ENCODE data around the gene SMPD3. TPM values are rescaled to one million over a fixed set of nuclear protein-coding genes. Genes with fewer than 3 reads are reported as not detected.

The SMPD3 gene
- polyA plus RNA-seq, 1 experiment: 0.27 TPM

DNA sequence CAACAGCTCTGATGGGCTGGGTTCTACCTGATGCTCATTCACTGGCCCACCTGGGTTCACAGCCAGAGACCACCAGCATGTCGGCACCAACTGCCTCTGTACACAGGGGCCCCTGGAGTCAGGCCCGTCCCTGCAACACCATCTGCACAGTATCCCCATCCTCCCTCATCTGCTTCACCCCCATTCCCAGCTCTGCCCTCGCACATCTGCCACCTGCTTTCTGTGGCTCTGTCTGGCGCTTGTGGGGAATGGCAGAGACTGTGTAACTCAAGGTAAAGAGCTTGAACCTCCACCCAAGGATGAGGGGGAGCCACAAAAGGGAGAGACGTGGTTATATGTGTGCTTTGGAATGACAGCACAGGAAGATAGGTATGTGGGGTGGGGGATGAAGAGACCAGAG is 27.2 kb downstream of the SMPD3 start:
- H3K36me3 ChIP-seq (ENCODE audit: control insufficient read depth, insufficient read depth, low read length): no peaks in the 10 kb centered on the region
- ChIA-PET POLR2A (no interaction called here), CTCF (interaction anchor here (1.9 kb wide), 1 partner anchor 89 kb away, joined by 4 read pairs; no protein-coding TSS in a partner anchor)
- TF ChIP-seq, protein P1, sequence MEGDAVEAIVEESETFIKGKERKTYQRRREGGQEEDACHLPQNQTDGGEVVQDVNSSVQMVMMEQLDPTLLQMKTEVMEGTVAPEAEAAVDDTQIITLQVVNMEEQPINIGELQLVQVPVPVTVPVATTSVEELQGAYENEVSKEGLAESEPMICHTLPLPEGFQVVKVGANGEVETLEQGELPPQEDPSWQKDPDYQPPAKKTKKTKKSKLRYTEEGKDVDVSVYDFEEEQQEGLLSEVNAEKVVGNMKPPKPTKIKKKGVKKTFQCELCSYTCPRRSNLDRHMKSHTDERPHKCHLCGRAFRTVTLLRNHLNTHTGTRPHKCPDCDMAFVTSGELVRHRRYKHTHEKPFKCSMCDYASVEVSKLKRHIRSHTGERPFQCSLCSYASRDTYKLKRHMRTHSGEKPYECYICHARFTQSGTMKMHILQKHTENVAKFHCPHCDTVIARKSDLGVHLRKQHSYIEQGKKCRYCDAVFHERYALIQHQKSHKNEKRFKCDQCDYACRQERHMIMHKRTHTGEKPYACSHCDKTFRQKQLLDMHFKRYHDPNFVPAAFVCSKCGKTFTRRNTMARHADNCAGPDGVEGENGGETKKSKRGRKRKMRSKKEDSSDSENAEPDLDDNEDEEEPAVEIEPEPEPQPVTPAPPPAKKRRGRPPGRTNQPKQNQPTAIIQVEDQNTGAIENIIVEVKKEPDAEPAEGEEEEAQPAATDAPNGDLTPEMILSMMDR (IDR thresholded peaks at IDR 0.05; ENCODE audit: insufficient read depth, low read depth, low read length): no peak
- DNase-seq (ENCODE audit: low read depth): no peak
- H3K27me3 ChIP-seq (ENCODE audit: control insufficient read depth, insufficient read depth, low read length): peaks cover 8% of the 10 kb centered on the region
- H3K4me3 ChIP-seq (ENCODE audit: low read depth, low read length): no peak overlapping the region

DNA sequence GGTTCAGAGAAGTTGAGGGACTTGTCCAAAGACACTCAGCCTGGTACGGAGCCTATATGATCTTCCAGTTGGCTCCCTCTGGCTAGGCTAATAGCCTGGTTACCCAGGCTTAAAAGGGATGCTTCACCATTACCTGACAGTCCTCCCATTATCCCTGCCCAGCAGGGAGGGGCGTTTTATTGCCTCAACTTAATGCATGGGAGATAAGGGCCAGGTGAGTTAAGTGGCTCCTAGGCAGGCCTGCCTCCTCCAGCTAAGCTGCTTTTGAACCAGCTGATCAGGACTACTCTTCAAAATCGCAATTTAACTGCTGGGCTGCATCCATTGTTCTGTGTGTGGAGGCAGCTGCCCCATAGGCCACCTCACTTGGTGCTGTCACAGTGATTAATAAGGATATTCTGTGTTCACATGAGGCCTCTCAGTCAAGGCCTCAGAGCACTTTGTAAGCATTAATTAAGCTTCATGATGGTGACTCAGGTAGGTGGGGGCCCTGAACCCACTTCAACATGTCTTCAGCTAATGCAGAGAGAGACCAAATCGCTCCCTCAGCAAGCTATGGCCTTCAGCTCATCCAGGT is 27.9 kb downstream of the SMPD3 start:
- TF ChIP-seq, protein P1 (IDR thresholded peaks at IDR 0.05; ENCODE audit: insufficient read depth, low read depth, low read length): no peak
- CTCF ChIA-PET: interaction anchor here (1.9 kb wide), 1 partner anchor 90 kb away, joined by 4 read pairs; no protein-coding TSS in a partner anchor
- Histone ChIP-seq H3K36me3 (ENCODE audit: control insufficient read depth, insufficient read depth, low read length) (no peaks in the 10 kb centered on the region), H3K27me3 (ENCODE audit: control insufficient read depth, insufficient read depth, low read length) (peaks cover 9% of the 10 kb centered on the region), H3K4me3 (ENCODE audit: low read depth, low read length) (no peak overlapping the region)
- POLR2A ChIA-PET: no interaction called here
- no peak for DNase-seq (ENCODE audit: low read depth)

DNA sequence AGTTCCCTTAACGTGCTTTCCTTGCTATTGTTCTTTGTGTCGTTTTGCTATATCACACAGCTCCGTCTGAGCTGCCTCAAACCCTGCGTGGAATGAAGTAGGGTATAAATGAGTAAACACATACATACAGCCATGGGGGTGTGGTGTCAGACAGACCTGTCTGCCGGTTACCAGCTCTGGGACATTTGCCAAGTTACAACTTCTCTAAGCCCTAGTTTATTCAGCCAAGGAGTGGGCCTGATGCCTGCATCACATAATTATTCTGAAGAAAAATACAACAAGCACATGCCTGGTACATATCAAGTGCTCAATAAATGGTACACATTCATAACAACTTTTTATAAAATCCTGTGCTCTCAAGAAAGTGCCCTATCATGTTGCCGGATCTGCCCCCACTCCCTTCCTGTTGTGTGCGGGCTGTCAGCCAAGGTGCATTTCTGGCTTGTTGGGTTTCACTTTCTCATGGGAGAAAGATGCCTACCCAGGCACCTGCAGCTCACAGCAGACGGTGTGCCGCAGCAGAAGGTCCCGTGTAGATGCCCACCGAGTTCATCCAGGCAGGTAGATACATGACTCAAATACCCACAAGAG is 30.5 kb downstream of the SMPD3 start:
- TF ChIP-seq, protein P1 (IDR thresholded peaks at IDR 0.05; ENCODE audit: insufficient read depth, low read depth, low read length): no peak
- ChIA-PET POLR2A (no interaction called here), CTCF (interaction anchor here (1.3 kb wide), 1 partner anchor 90 kb away, joined by 3 read pairs; no protein-coding TSS in a partner anchor)
- no peak overlapping the region for H3K4me3 ChIP-seq (ENCODE audit: low read depth, low read length)
- DNase-seq (ENCODE audit: low read depth): no peak
- no peaks in the 10 kb centered on the region for H3K36me3 ChIP-seq (ENCODE audit: control insufficient read depth, insufficient read depth, low read length)
- peaks cover 11% of the 10 kb centered on the region for H3K27me3 ChIP-seq (ENCODE audit: control insufficient read depth, insufficient read depth, low read length)

DNA sequence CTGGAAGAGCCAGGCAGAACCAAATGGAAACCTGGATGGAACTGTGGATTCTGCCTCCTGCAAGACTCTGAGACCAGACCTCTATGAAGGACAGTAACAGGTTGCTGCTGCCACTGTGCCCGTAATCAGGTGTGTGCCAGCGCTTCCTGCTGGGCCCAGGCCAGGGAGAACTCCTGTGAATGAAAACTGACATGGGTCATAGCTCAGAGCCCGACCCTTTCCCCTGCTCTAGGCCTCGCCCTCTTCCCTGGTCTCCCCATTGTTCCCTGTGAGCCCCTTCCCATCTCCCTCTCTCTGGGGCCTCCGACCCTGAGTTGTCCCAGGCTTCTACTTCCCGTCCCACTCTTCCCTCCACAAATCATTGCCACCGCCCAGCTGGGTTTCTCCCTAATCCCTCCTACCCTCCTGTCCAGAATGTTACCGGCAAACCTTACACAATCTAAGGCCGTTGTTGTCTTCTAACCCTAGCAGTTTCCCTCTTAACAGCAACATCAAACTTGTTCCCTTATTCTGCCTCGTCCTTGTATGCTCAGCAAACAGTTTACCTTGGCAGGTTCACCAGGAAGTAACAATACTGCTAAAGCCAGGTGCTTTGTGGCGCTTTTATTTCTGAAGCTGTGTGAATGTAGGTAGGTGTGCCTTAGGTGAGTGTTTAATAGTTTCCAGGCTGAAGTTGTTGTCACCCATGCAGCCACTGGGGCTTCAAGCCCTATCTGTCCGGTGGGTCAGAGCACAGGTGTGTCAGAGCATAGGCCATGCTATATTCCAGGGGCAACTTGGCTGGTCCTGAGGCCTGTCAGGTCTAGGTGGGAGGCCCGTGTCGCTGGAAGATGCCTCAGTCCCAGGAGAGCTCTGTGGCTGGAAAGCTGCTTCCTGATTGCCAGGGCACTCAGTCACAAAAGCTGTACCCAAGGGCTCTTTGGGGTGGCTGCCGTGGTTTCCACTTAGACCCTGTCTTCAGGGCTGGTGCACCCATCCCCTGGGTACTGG is 32.0 kb downstream of the SMPD3 start:
- CTCF ChIA-PET: interaction anchor here (2.0 kb wide), 1 partner anchor 10 kb away, joined by 7 read pairs; no protein-coding TSS in a partner anchor
- POLR2A ChIA-PET: no interaction called here
- H3K36me3 ChIP-seq (ENCODE audit: control insufficient read depth, insufficient read depth, low read length): no peaks in the 10 kb centered on the region
- no peak for DNase-seq (ENCODE audit: low read depth)
- TF ChIP-seq, protein P1 (IDR thresholded peaks at IDR 0.05; ENCODE audit: insufficient read depth, low read depth, low read length): no peak
- no peak overlapping the region for H3K4me3 ChIP-seq (ENCODE audit: low read depth, low read length)
- H3K27me3 ChIP-seq (ENCODE audit: control insufficient read depth, insufficient read depth, low read length): peaks cover 11% of the 10 kb centered on the region

DNA sequence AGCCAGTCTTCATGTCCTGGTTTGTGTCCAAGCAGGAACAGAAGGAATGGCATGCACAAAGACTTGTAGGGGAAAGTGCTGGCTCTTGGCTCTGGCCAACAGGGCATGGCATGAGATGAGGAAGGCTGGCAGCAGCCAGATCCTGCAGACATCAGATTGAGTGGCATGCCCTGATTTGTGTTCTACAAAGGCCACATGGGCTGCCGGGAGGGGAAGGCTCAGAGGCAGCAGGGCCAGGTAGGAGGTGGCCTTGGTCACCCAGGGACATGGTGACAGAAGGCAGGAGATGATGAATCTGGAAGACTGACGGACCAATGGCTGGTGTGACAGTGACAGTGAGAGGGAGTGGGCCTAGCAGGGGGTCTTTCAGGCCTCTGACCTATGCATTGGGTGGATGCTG is 33.7 kb downstream of the SMPD3 start:
- ChIA-PET POLR2A (no interaction called here), CTCF (interaction anchor here (1.0 to 1.9 kb wide), 2 partner anchors 8 to 105 kb away, joined by 3 to 6 read pairs; no protein-coding TSS in a partner anchor)
- Histone ChIP-seq H3K27me3 (ENCODE audit: control insufficient read depth, insufficient read depth, low read length) (peaks cover 9% of the 10 kb centered on the region), H3K36me3 (ENCODE audit: control insufficient read depth, insufficient read depth, low read length) (no peaks in the 10 kb centered on the region), H3K4me3 (ENCODE audit: low read depth, low read length) (no peak overlapping the region)
- TF ChIP-seq, protein P1 (IDR thresholded peaks at IDR 0.05; ENCODE audit: insufficient read depth, low read depth, low read length): no peak
- no peak for DNase-seq (ENCODE audit: low read depth)
